HG02970 (cell line): ENCODE measurements around the gene KCNH6.

Experiments used
- ATAC-seq: cut with Tn5 transposase; IDR thresholded peaks from one replicate; pipeline ENCODE4 v1.9.1; 2021; ENCODE audit warnings: mild to moderate bottlenecking, moderate library complexity, moderate number of reproducible peaks; ENCODE audit not compliant: unreplicated experiment, low FRiP score

KCNH6 gene

DNA sequence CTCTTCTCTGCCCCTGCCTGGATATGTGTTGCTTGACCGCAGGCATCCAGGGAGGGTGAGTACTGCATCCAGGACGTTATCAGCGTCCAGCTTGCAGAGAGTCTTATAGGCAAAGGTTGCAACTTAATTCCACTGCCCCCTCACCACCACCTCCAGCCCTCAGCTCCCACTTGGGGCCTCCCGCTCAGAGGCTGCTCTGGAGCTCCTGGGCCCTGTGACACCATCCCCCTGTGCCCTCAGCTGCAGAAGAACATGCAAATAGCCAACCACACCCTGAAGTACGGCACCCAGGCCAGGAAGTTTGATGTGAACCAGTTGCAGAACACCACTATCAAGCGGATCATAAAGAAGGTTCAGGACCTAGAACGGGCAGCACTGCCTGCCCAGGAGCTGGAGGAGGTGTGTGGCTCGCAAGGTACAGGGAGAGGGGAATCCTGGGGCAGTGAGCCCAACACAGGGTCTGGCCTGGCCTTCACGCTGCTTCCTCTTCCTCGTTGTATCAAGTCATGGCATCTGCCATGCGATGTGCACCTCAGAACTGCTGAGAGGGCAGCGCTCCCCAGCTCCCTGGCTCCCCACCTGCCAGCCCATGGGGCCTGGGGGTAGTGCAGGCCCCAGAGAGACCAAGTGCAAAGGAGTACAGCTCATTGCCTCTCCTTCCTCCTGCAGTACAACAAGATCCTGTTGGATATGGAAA is 36.7 kb upstream of the KCNH6 start:
- no peak for ATAC-seq

DNA sequence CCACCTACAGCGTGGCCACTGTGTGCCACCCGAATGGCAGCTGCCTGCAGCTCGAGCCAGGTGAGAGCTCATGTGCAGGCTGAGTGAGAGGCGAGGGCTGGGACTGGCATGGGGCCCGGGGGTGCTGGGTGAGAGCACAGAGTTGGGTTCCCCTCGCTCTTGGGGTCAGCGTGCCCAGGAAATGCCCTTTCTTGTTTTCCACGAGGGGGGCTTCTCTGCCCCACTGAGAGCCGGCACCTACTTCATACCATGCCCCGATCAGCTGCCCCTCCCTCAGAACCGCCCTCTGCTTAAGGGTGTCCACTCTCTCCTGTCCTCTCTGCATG is 36.2 kb upstream of the KCNH6 start:
- no peak for ATAC-seq

DNA sequence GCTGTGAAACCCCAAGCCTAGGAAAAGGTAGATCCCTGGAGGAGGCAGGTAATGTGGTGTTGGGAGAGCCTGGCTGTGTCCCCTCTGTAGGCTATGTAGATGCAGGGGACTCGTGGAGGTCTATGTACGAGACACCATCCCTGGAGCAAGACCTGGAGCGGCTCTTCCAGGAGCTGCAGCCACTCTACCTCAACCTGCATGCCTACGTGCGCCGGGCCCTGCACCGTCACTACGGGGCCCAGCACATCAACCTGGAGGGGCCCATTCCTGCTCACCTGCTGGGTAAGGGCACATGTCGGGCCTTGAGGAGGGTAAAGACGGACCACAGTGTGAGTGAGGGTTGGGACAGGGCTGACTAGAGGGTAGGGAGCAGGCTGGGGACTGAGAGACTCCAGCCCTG is 34.3 kb upstream of the KCNH6 start:
- ATAC-seq: no peak

DNA sequence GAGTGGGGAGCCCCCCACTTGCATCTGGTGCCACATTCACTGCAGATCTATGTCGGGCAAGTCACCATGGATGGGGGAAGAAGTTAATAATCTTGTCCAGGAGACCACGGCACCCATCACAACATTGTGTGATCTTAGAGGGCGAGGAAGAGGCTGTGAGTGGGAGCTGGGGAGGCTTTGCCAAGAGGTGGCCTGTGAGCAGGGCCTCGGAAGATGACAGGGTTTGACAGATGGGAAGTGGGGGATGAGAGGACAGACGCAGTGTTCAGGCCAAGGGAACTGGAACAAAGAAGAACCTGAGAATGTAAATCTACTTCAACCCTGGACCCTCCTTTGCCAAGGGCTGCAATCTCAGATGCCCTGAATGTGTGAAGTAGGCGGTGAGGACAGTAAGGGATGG is 33.9 kb upstream of the KCNH6 start:
- no peak for ATAC-seq

DNA sequence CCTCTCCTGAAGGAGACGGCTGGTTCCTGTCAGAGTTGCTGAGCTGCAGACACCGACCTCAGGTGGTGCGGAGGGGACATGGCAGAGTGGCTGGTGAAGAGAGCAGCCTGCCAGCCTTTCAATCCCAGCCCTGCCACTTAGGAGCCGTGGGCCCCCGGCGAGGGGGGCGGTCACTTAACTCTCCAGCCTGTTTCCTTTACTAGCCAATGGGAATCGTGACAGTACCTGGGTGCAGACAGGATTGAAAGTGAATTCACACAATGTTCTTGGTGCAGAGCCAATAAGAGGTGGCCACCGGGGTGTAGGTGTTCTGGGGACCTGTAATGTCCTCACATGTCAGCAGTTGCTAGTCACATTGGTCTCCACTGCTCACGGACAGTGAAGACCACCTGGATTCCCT is 32.8 kb upstream of the KCNH6 start:
- no peak for ATAC-seq

DNA sequence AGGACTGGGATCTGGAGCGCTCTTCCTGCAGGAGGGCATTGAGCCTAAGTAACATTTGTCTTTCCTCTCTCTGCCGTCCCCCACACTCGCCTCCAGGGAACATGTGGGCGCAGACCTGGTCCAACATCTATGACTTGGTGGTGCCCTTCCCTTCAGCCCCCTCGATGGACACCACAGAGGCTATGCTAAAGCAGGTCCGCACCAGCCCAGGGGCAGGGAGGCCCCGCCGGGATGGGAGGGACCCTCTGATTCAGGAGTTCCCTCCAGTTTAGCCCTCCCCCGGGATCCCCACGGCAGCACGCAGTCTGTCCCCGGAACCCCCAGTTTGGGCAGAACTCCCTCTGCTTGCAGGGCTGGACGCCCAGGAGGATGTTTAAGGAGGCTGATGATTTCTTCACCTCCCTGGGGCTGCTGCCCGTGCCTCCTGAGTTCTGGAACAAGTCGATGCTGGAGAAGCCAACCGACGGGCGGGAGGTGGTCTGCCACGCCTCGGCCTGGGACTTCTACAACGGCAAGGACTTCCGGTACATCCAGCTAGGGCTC is 32.2 kb upstream of the KCNH6 start:
- no peak for ATAC-seq

DNA sequence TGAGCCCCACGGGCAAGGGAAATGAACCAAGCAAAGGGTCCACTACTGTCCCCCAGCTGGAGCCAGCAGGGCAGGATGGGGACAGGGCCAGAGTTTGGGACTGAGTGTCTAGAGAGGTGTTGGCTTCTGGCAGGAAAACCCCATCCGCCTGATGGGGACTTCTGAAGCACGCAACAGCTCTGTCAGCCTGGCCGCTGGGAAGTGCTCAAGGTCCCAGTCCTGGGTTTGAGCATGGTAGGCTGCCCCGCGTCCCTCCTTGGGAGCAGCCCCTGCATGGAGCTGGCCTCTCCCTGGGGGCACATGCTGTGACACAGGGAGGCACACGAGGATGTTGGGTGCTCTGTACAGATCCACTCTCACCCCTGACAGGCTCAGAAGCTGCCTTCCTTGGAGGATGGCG is 31.7 kb upstream of the KCNH6 start:
- ATAC-seq: no peak

DNA sequence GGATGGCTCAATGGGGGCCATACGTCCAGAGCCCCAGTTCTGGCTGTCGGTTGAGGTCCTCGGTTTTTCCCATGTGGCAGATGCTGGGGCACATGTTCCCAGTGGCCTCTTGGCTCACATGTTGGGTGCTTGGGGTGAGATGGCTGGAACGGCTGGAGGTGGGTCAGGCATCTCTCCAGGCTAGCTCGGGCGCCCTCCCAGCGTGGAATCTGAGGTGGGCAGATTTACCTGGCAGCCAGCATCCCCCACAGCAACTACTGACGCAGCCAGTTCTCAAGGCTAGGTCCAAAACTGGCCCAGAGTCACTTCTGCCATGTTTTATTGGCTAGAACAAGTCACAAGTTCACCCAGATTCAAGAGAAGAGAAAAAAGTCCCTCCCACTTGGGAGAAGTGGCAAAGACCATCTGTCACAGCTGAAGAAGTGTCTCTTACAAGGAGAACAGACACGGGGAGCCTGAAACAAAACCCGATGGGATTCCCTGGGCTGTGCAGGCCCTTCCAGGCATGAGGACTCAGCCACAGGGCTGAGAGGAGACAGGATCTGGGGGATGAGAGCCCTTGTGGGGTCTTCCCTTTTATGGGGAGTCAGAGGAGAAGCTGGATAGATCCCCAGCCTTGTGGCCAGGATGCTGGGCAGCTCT is 31.1 kb upstream of the KCNH6 start:
- no peak for ATAC-seq

DNA sequence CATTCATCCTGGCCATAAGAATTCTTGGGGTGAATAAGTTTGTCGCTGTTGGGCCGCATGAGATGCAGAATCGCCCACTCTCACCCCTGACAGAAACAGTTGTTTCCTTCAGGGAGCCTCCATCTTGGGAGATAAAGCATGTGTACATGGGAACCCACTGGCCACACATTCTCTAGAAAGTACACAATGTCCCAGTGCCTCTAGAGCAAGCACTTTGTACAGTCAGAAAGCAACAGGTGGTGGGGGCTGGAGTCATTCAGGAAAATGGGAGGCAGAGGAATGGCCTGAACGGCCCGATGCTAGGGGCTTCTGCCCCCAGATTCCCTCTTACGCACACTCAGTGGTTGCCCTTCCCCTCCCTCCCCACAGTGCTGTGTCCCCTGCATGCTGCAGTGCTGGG is 30.2 kb upstream of the KCNH6 start:
- no peak for ATAC-seq

DNA sequence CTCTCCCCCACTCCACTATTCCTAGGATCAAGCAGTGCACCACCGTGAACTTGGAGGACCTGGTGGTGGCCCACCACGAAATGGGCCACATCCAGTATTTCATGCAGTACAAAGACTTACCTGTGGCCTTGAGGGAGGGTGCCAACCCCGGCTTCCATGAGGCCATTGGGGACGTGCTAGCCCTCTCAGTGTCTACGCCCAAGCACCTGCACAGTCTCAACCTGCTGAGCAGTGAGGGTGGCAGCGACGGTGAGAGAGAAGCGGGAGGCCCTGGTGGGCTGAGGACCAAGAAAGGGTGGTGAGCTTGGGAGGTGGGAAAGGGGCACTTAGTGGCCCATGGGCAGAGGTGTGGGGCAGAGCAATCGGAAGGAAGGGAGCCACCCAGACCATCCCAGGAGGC is 29.7 kb upstream of the KCNH6 start:
- no peak for ATAC-seq

DNA sequence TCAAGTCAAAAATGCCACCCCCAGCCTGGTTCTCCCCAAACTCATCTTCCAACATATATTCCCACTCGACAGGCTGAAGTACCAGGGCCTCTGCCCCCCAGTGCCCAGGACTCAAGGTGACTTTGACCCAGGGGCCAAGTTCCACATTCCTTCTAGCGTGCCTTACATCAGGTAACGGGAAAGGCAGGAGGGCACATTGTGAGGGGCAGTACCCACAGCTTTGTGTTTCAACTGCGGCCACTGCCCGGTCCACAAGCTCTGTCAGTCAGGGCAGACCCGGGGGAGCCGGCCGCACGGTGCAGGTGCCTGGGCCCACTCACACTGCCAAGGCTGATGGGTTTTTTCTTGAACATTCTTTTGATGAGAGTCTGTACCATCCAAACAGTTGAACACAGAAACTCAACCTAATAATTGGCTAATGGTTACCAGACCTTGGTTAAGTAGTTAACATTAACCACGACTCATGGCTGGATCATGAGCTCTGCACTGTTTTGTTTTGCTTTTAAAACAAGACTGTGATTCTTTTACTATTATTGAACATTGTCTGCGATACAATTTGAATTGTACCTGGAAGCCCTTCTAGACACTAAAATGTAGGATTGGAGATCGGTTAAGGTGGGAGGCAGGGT is 28.7 kb upstream of the KCNH6 start:
- ATAC-seq: no peak

DNA sequence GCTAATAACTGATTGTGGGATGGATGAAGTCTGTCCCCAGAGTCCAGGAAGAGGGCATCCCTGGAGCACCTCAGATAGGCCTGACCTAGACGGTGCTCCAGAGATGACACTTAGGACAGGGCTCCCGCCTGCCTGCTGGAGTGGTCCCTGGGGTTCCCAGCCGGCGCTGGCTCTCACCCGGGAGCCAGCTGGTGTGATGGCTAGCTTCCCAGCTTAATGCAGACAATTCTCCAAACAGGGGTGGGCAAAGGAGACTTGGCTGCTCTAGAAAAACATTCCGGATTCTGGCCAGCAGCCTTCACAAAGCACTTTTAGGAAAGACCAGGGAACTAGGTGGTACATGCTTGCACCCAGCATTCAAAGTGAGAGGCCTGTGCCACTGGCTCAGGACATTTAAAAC is 27.7 kb upstream of the KCNH6 start:
- no peak for ATAC-seq

DNA sequence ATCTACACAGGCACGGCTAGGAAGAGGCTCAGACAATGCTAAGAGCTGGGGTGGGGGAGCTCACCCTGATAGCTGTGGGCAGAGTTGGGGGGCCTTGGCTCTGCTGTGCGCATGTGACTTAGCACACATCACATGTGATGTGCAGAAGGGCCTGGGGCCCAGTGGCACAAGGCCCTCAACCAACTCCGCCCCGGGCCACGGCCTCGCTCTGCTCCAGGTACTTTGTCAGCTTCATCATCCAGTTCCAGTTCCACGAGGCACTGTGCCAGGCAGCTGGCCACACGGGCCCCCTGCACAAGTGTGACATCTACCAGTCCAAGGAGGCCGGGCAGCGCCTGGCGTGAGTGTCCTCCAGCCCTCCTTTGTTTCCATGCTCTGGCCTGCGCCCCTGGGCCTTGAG is 27.0 kb upstream of the KCNH6 start:
- ATAC-seq: no peak

DNA sequence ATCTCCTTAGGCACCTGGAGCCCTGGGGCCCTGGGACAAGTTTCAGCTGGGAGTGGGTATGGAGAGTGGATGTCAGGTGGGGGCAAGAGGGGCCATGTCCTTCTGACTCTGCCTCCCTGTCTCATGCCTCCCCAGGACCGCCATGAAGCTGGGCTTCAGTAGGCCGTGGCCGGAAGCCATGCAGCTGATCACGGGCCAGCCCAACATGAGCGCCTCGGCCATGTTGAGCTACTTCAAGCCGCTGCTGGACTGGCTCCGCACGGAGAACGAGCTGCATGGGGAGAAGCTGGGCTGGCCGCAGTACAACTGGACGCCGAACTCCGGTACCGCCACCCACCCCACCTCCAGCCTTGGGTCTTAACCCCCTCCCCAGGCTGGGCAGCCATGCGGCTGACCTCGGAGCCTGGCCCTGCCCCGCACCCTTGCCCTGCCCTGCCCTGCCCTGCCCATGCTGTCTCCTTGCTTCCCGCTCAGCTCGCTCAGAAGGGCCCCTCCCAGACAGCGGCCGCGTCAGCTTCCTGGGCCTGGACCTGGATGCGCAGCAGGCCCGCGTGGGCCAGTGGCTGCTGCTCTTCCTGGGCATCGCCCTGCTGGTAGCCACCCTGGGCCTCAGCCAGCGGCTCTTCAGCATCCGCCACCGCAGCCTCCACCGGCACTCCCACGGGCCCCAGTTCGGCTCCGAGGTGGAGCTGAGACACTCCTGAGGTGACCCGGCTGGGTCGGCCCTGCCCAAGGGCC is 26.3 kb upstream of the KCNH6 start:
- no peak for ATAC-seq

DNA sequence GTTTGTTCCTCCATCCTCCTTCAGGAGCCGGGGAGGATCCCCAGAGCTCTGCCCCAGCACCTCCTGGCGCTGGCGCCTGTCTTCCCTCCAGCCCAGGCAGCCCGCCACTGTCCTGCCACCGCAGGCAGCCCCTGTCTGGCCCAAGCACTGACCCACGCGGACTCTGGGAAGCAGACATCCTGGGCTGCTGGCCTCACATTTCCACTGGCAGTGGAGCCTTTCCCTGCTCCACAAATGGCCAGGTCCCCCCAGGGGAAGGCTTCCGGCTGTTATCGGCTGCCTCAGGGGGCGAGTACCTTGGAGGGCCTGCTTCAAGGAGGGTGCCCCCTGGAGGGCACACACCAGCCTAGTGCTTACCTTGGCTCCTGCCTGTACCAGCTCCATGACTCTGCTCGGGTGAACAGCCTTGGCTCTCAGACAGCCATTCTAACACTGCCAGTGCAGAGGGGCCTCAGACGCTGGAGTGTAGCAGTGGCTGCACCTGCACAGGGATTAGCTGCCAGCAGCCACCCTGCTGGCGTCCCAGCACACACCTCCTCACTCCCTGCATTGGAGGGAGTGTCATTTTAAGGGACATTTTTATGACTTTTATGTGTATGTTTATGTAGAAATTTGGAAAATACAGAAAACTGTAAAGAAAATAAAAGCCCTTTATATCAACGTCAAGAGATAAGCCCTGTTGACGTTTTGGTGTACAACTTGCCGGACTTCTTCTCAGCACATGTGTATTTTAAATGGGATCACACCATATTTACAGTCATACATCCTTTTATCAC is 25.3 kb upstream of the KCNH6 start:
- ATAC-seq: no peak

DNA sequence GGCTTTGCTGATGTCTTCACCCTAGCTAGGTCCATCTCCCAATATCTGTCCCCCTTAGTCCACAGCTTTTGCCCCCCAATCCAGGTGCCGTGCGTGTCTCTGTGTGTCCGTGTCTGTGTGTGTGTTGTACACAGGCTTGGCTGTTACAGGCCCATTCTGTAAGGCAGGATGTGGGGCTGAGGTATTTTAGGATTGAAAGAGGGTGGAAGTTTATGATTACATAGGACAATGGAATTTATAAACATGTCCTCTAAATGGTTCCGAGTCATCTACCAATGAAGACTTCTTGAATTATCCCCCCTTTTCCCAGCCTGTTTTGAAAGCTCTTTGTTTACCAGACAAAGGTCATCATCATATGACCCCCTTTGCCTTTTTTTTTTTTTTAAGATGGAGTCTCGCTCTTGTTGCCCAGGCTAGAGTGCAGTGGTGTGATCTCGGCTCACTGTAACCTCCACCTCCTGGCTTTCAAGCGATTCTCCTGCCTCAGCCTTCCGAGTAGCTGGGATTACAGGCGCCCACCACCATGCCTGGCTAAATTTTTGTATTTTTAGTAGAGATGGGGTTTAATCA is 24.4 kb upstream of the KCNH6 start:
- no peak for ATAC-seq

DNA sequence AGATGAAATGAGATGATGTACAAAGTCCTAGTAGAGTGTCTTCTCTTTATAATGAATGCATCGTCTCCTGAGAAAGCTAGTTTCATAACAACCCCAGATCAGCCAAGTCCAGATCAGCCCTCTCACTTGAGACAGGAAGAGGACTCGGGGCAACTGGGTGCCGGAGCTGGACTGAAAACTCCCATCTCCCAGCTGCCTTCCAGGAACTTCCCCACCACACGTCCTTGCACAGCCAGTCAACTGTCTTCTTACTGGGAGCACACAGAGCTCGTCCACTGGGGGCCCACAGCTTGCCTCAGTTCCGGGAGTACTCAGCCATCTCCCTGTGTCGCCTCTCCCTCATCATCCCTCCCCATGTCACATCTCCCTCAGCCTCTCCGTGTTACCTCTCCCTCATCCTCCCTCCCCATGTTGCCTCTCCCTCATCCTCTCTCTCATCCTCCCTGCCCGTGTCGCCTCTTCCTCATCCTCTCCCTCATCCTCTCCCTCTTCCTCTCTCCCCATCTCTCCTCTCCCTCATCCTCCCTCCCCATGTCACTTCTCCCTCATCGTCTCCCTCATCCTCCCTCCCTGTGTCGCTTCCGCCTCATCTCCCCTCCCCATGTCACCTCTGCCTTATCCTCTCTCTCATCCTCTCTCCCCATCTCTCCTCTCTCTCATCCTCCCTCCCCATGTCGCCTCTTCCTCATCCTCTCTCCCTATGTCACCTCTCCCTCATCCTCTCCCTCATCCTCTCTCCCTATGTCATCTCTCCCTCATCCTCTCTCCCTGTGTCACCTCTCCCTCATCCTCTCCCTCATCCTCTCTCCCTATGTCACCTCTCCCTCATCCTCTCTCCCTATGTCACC is 22.4 kb upstream of the KCNH6 start:
- no peak for ATAC-seq

DNA sequence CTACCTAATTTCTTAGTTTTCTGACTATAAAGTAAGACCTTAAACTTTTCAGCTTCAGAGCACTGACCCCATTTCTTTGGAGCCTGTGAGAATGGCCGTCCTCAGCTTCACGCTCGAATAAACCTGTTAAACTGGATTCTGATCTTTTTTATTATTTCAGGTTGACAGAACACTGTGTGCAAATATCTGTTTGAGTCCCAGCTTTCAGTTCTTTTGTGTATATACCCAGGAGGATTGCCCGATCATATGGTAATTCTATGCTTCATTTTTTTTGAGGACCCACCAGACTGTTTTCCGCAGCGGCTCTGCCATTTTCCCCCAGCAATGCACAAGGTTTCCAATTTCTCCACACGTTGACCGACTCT is 19.8 kb upstream of the KCNH6 start:
- ATAC-seq: no peak

DNA sequence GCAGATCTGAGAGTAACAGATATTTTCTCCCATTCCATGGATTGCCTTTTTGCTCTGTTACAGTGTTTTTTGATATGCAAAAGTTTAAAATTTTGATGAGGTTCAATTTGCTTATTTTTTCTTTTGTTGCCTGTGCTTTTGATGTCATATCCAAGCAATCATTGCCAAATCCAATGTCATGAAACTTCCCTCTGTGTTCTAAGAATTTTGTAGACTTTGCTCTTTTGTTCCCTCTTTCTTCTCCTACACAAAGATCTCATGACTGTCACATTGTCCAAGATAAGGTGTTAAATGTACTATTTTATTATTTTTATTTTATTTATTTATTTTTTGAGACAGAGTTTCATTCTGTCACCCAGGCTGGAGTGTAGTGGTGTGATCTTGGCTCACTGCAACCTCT is 18.9 kb upstream of the KCNH6 start:
- no peak for ATAC-seq
